ENCODE data around the gene FAM229A. TPM values are rescaled to one million over a fixed set of nuclear protein-coding genes. Genes with fewer than 3 reads are reported as not detected.

Gene FAM229A
- total and polyA plus RNA-seq, 7 donors, result 0.60 to 13.8 (median 5.4) TPM

DNA sequence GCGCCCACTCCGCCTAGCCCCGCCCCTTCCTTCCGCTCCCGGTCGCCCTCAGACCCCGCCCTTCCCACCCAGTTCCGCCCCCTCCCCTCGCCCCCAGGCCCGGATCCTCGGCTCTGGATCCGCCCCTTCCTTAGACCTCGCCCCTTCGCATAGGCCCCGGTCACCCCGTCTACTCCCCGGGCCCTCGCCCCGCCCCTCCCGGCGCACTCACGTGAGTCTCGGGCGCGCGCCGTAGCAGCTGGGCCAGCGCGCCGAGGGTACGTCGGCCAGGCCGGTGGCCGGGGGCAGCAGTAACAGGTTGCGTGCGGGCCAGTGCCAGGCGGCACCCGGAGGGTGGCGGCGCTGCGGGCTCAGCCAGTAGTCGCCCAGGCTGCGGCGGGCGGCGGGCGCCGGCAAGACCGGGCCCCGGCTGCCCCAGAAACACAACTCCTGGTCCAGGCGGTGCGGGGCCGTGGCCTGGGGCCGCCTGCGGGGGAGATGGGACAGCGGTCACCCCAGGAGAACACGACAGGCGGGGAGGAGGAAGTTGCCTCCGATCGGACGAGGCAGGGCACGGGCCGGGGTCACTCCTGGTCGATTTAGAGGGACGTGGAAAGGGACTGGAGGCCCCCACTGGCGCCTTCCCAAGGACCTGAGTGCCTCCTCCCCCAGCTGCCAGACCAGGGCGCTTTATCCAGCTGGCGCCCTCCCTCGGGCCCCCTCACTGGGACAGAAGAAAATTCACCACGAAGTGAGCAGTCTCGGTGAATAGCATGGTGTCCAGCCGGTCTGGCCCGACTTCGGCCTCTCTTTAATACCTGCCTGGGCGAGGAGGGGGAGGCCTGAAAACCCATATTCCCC, 10.7 kb downstream of the FAM229A start:
- Histone ChIP-seq H3K4me3 (peak overlapping the region; percentile 62 to 88 (median 74)), H3K27ac (peak overlapping the region; percentile 84 to 93 (median 90)), H3K4me1 (peaks cover 0 to 26% (median 19%) of the 10 kb centered on the region in 4 donors), H3K9me3 (no peaks in the 10 kb centered on the region), H3K36me3 (no peaks in the 10 kb centered on the region), H3K27me3 (no peaks in the 10 kb centered on the region)
- 1 to 3% methylated on average over 75 of the region's 75 CpGs for WGBS, 2 donors
- intact Hi-C loops (cut with DNase I), result loop anchor here (2.0 to 5.0 kb wide), 3 partner anchors 17 to 129 kb away; partner anchors contain the start of genes BSDC1, EIF3I and TMEM234
- DNase-seq, result peak; percentile 98
- TF ChIP-seq EP300 (IDR thresholded peaks at IDR 0.05) (no peak), POLR2AphosphoS5 (IDR thresholded peaks at IDR 0.05) (peak; percentile 90 to 96 (median 96)), POLR2A (IDR thresholded peaks at IDR 0.05) (peak; percentile 50 to 53)
- TF ChIP-seq, protein P1, sequence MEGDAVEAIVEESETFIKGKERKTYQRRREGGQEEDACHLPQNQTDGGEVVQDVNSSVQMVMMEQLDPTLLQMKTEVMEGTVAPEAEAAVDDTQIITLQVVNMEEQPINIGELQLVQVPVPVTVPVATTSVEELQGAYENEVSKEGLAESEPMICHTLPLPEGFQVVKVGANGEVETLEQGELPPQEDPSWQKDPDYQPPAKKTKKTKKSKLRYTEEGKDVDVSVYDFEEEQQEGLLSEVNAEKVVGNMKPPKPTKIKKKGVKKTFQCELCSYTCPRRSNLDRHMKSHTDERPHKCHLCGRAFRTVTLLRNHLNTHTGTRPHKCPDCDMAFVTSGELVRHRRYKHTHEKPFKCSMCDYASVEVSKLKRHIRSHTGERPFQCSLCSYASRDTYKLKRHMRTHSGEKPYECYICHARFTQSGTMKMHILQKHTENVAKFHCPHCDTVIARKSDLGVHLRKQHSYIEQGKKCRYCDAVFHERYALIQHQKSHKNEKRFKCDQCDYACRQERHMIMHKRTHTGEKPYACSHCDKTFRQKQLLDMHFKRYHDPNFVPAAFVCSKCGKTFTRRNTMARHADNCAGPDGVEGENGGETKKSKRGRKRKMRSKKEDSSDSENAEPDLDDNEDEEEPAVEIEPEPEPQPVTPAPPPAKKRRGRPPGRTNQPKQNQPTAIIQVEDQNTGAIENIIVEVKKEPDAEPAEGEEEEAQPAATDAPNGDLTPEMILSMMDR (IDR thresholded peaks at IDR 0.05), result no peak

DNA sequence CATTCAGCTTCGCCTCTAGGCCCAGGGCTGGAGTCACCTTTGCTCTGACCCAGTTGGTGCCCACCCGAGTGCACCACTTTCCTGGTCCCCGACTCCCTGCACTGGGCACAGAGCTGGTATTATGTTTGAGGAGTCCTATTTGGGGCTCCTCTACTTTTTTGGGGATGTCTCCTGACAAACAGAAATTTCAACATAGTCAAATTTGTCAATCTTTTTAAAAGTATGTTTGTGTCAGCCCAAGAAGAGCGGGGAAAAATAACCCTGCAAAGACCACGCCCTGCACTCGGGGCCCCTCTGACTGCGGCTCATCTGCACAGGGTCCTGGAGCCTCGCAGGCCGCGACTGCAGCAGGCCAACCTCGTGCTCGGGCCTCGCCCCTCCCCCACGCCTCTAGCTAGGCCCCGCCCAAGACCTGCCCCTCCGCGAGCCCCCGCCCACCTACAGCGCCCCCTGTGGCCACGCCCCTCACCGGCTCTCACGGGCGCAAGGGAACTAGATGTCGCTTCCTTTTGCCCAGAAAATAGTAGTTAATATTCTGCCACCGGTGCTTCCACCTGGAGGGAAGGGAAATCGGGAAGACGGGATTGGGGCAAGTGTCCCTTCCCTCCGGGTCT, 11.4 kb downstream of the FAM229A start:
- DNase-seq, result peak; percentile 89
- Histone ChIP-seq H3K36me3 (no peaks in the 10 kb centered on the region), H3K4me1 (peaks cover 0 to 26% (median 19%) of the 10 kb centered on the region in 4 donors), H3K27me3 (no peaks in the 10 kb centered on the region), H3K4me3 (peak overlapping the region; percentile 62 to 88 (median 74)), H3K9me3 (no peaks in the 10 kb centered on the region), H3K27ac (peak overlapping the region; percentile 84 to 93 (median 90))
- WGBS, 2 donors, result 22% methylated on average over 28 of the region's 28 CpGs
- intact Hi-C loops (cut with DNase I), result loop anchor here (2.0 to 5.0 kb wide), 3 partner anchors 16 to 129 kb away; partner anchors contain the start of genes BSDC1, EIF3I and TMEM234
- TF ChIP-seq POLR2AphosphoS5 (IDR thresholded peaks at IDR 0.05) (peak in 1 of 4 donors; percentile 11), EP300 (IDR thresholded peaks at IDR 0.05) (no peak)
- TF ChIP-seq, protein P1 (IDR thresholded peaks at IDR 0.05), result peak; percentile 4 to 69 (median 48)

DNA sequence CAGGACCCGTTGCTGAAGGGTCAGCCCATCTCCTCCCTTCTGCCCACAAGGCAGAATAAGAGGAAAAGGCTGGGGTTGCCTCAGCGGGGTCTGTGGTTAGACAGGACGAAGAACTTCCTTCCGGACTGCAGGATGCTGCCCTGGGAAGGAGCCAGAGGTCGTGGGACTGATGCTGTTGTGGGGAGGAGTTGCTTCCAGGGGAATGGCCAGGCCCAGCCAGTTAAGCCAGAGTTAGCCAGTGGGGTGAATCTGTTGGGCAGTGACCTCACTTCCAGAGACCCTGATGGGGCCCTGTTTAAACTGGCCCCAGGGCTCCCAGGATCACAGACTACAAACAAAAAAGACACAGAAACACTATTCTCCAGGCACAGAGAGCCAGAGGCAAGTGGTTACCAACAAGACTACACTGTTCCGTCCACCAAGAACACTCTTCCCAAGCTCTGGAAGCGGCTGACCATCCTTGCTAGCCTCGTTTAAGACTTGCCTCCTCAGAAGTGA, 13.0 kb downstream of the FAM229A start:
- Histone ChIP-seq H3K27ac (peak overlapping the region in 2 of 4 donors; percentile 8 to 9), H3K4me1 (peaks cover 0 to 26% (median 19%) of the 10 kb centered on the region in 4 donors), H3K4me3 (no peak overlapping the region), H3K27me3 (no peaks in the 10 kb centered on the region), H3K9me3 (no peaks in the 10 kb centered on the region), H3K36me3 (no peaks in the 10 kb centered on the region)
- TF ChIP-seq POLR2AphosphoS5 (IDR thresholded peaks at IDR 0.05) (no peak), EP300 (IDR thresholded peaks at IDR 0.05) (no peak), POLR2A (IDR thresholded peaks at IDR 0.05) (no peak)
- TF ChIP-seq, protein P1 (IDR thresholded peaks at IDR 0.05), result no peak
- intact Hi-C loops (cut with DNase I), result no loop called here
- peak; percentile 77 for DNase-seq
- WGBS, 2 donors, result 53 to 77% methylated on average over 8 of the region's 8 CpGs

DNA sequence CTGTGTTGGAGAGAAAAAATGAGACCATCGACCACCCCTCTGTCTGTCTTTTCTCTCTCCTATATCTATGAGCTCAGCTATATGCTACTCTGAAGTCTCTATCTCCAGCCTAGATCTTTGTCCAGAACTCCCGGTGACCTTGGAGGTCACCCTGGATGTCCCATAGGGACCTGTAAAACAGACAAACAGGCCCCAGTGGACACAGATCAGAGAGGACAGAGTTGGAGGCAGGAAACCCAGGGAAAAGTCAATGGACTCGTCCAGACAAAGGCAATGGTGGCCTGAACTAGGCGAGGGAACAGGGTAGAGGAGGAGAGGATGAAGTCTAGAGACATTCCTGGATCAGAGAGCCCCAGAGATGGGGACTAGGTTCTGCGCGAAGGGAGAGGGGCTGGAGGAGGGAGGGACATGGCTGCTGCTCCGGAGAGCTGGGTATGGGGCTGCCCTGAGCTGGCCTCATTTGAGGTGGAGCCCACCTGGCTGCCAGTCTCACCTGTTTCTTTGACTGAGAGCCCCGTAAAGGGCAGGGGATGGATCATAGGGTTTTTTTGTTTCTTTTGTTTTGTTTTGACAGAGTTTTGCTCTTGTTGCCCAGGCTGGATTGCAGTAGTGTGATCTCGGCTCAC, 15.6 kb downstream of the FAM229A start:
- Histone ChIP-seq H3K27ac (no peak overlapping the region), H3K9me3 (no peaks in the 10 kb centered on the region), H3K27me3 (no peaks in the 10 kb centered on the region), H3K36me3 (no peaks in the 10 kb centered on the region), H3K4me3 (no peak overlapping the region), H3K4me1 (peaks cover 0 to 4% (median 0%) of the 10 kb centered on the region in 4 donors)
- no peak for DNase-seq
- intact Hi-C loops (cut with DNase I), result no loop called here
- WGBS, 2 donors, result 90 to 91% methylated on average over 9 of the region's 9 CpGs
- no peak for TF ChIP-seq POLR2AphosphoS5 (IDR thresholded peaks at IDR 0.05)
- no peak for TF ChIP-seq EP300 (IDR thresholded peaks at IDR 0.05)
- TF ChIP-seq, protein P1 (IDR thresholded peaks at IDR 0.05), result no peak
- no peak for TF ChIP-seq POLR2A (IDR thresholded peaks at IDR 0.05)

All from sigmoid colon (tissue), 7 donors.